ENCODE measurements around the gene SMIM35.

SMIM35 gene

GRCh38 chr11:118108513-118108912 is 21.8 kb upstream of the SMIM35 start:
- no peak overlapping the region for H3K4me3 ChIP-seq (ENCODE audit: low read depth, low read length)
- H3K4me1 ChIP-seq (ENCODE audit: control insufficient read depth, insufficient read depth, low read length), result peaks cover 6% of the 10 kb centered on the region
- H3K9ac ChIP-seq (ENCODE audit: low read depth, low read length), result no peak overlapping the region
- no peaks in the 10 kb centered on the region for H3K36me3 ChIP-seq (ENCODE audit: control insufficient read depth, insufficient read depth, low read length)
- H3K27me3 ChIP-seq (ENCODE audit: control insufficient read depth, insufficient read depth, low read length), result no peaks in the 10 kb centered on the region
- no peak overlapping the region for H3K27ac ChIP-seq (ENCODE audit: low read depth, low read length)
- H3K9me3 ChIP-seq (ENCODE audit: control insufficient read depth, insufficient read depth, low read length), result no peaks in the 10 kb centered on the region

- Histone ChIP-seq H3K4me1 (ENCODE audit: control insufficient read depth, insufficient read depth, low read length) (peaks cover 6% of the 10 kb centered on the region), H3K27me3 (ENCODE audit: control insufficient read depth, insufficient read depth, low read length) (no peaks in the 10 kb centered on the region), H3K9ac (ENCODE audit: low read depth, low read length) (no peak overlapping the region), H3K36me3 (ENCODE audit: control insufficient read depth, insufficient read depth, low read length) (no peaks in the 10 kb centered on the region), H3K27ac (ENCODE audit: low read depth, low read length) (no peak overlapping the region), H3K9me3 (ENCODE audit: control insufficient read depth, insufficient read depth, low read length) (no peaks in the 10 kb centered on the region), H3K4me3 (ENCODE audit: low read depth, low read length) (no peak overlapping the region)
These were observed 20.1 kb upstream of the SMIM35 start for GRCh38 chr11:118106789-118107335.

GRCh38 chr11:118105657-118106305 is 19.0 kb upstream of the SMIM35 start:
- peaks cover 6% of the 10 kb centered on the region for H3K4me1 ChIP-seq (ENCODE audit: control insufficient read depth, insufficient read depth, low read length)
- no peak overlapping the region for H3K27ac ChIP-seq (ENCODE audit: low read depth, low read length)
- H3K27me3 ChIP-seq (ENCODE audit: control insufficient read depth, insufficient read depth, low read length), result no peaks in the 10 kb centered on the region

GRCh38 chr11:118104491-118104890 is 17.7 kb upstream of the SMIM35 start:
- Histone ChIP-seq H3K27me3 (ENCODE audit: control insufficient read depth, insufficient read depth, low read length) (no peaks in the 10 kb centered on the region), H3K36me3 (ENCODE audit: control insufficient read depth, insufficient read depth, low read length) (no peaks in the 10 kb centered on the region), H3K9ac (ENCODE audit: low read depth, low read length) (no peak overlapping the region), H3K9me3 (ENCODE audit: control insufficient read depth, insufficient read depth, low read length) (no peaks in the 10 kb centered on the region), H3K27ac (ENCODE audit: low read depth, low read length) (no peak overlapping the region), H3K4me3 (ENCODE audit: low read depth, low read length) (no peak overlapping the region), H3K4me1 (ENCODE audit: control insufficient read depth, insufficient read depth, low read length) (peaks cover 14% of the 10 kb centered on the region)

More at GRCh38 chr11:118105657-118106305, 19.0 kb upstream of the SMIM35 start:
- no peak overlapping the region for H3K4me3 ChIP-seq (ENCODE audit: low read depth, low read length)
- H3K36me3 ChIP-seq (ENCODE audit: control insufficient read depth, insufficient read depth, low read length), result no peaks in the 10 kb centered on the region
- no peaks in the 10 kb centered on the region for H3K9me3 ChIP-seq (ENCODE audit: control insufficient read depth, insufficient read depth, low read length)
- no peak overlapping the region for H3K9ac ChIP-seq (ENCODE audit: low read depth, low read length)

- Histone ChIP-seq H3K9me3 (ENCODE audit: control insufficient read depth, insufficient read depth, low read length) (no peaks in the 10 kb centered on the region), H3K9ac (ENCODE audit: low read depth, low read length) (no peak overlapping the region), H3K4me1 (ENCODE audit: control insufficient read depth, insufficient read depth, low read length) (peaks cover 11% of the 10 kb centered on the region), H3K36me3 (ENCODE audit: control insufficient read depth, insufficient read depth, low read length) (no peaks in the 10 kb centered on the region), H3K27me3 (ENCODE audit: control insufficient read depth, insufficient read depth, low read length) (no peaks in the 10 kb centered on the region), H3K4me3 (ENCODE audit: low read depth, low read length) (no peak overlapping the region), H3K27ac (ENCODE audit: low read depth, low read length) (no peak overlapping the region)
These were observed 16.0 kb upstream of the SMIM35 start for GRCh38 chr11:118102721-118103261.

GRCh38 chr11:118100691-118101232 is 14.0 kb upstream of the SMIM35 start:
- H3K27ac ChIP-seq (ENCODE audit: low read depth, low read length), result no peak overlapping the region
- H3K4me1 ChIP-seq (ENCODE audit: control insufficient read depth, insufficient read depth, low read length), result peaks cover 11% of the 10 kb centered on the region
- no peak overlapping the region for H3K9ac ChIP-seq (ENCODE audit: low read depth, low read length)
- no peaks in the 10 kb centered on the region for H3K27me3 ChIP-seq (ENCODE audit: control insufficient read depth, insufficient read depth, low read length)
- H3K9me3 ChIP-seq (ENCODE audit: control insufficient read depth, insufficient read depth, low read length), result no peaks in the 10 kb centered on the region
- H3K36me3 ChIP-seq (ENCODE audit: control insufficient read depth, insufficient read depth, low read length), result no peaks in the 10 kb centered on the region
- no peak overlapping the region for H3K4me3 ChIP-seq (ENCODE audit: low read depth, low read length)

GRCh38 chr11:118099838-118100556 is 13.2 kb upstream of the SMIM35 start:
- H3K27me3 ChIP-seq (ENCODE audit: control insufficient read depth, insufficient read depth, low read length), result no peaks in the 10 kb centered on the region
- H3K9me3 ChIP-seq (ENCODE audit: control insufficient read depth, insufficient read depth, low read length), result no peaks in the 10 kb centered on the region
- no peak overlapping the region for H3K9ac ChIP-seq (ENCODE audit: low read depth, low read length)
- H3K4me1 ChIP-seq (ENCODE audit: control insufficient read depth, insufficient read depth, low read length), result peaks cover 11% of the 10 kb centered on the region
- H3K36me3 ChIP-seq (ENCODE audit: control insufficient read depth, insufficient read depth, low read length), result no peaks in the 10 kb centered on the region
- H3K4me3 ChIP-seq (ENCODE audit: low read depth, low read length), result no peak overlapping the region
- no peak overlapping the region for H3K27ac ChIP-seq (ENCODE audit: low read depth, low read length)

- no peaks in the 10 kb centered on the region for H3K36me3 ChIP-seq (ENCODE audit: control insufficient read depth, insufficient read depth, low read length)
- no peaks in the 10 kb centered on the region for H3K9me3 ChIP-seq (ENCODE audit: control insufficient read depth, insufficient read depth, low read length)
- no peak overlapping the region for H3K4me3 ChIP-seq (ENCODE audit: low read depth, low read length)
- no peaks in the 10 kb centered on the region for H3K27me3 ChIP-seq (ENCODE audit: control insufficient read depth, insufficient read depth, low read length)
- peaks cover 11% of the 10 kb centered on the region for H3K4me1 ChIP-seq (ENCODE audit: control insufficient read depth, insufficient read depth, low read length)
- H3K9ac ChIP-seq (ENCODE audit: low read depth, low read length), result no peak overlapping the region
- H3K27ac ChIP-seq (ENCODE audit: low read depth, low read length), result no peak overlapping the region
These were observed 12.5 kb upstream of the SMIM35 start for GRCh38 chr11:118098996-118099837.

GRCh38 chr11:118095967-118096367 is 9.2 kb upstream of the SMIM35 start:
- H3K9ac ChIP-seq (ENCODE audit: low read depth, low read length), result no peak overlapping the region
- no peaks in the 10 kb centered on the region for H3K36me3 ChIP-seq (ENCODE audit: control insufficient read depth, insufficient read depth, low read length)
- no peak overlapping the region for H3K27ac ChIP-seq (ENCODE audit: low read depth, low read length)
- H3K4me1 ChIP-seq (ENCODE audit: control insufficient read depth, insufficient read depth, low read length), result peaks cover 11% of the 10 kb centered on the region
- H3K27me3 ChIP-seq (ENCODE audit: control insufficient read depth, insufficient read depth, low read length), result no peaks in the 10 kb centered on the region
- no peak overlapping the region for H3K4me3 ChIP-seq (ENCODE audit: low read depth, low read length)
- H3K9me3 ChIP-seq (ENCODE audit: control insufficient read depth, insufficient read depth, low read length), result no peaks in the 10 kb centered on the region

- H3K36me3 ChIP-seq (ENCODE audit: control insufficient read depth, insufficient read depth, low read length), result no peaks in the 10 kb centered on the region
- H3K4me3 ChIP-seq (ENCODE audit: low read depth, low read length), result no peak overlapping the region
- no peak overlapping the region for H3K9ac ChIP-seq (ENCODE audit: low read depth, low read length)
- no peaks in the 10 kb centered on the region for H3K27me3 ChIP-seq (ENCODE audit: control insufficient read depth, insufficient read depth, low read length)
- H3K9me3 ChIP-seq (ENCODE audit: control insufficient read depth, insufficient read depth, low read length), result no peaks in the 10 kb centered on the region
- no peak overlapping the region for H3K27ac ChIP-seq (ENCODE audit: low read depth, low read length)
- H3K4me1 ChIP-seq (ENCODE audit: control insufficient read depth, insufficient read depth, low read length), result peaks cover 11% of the 10 kb centered on the region
These were observed 8.7 kb upstream of the SMIM35 start for GRCh38 chr11:118095493-118095892.
